ENCODE data around the gene GRIK4. TPM values are rescaled to one million over a fixed set of nuclear protein-coding genes. Genes with fewer than 3 reads are reported as not detected.

Gene GRIK4
- total RNA-seq, 1 donor from 2014 or later: 2.2 TPM

- no peak for DNase-seq (ENCODE audit: low spot score in 2 of 2, unreplicated experiment in 2 of 2)
- no peak for TF ChIP-seq CTCF (IDR thresholded peaks at IDR 0.05; ENCODE audit: unreplicated experiment)
Measured at GRCh38 chr11:120792306-120792705, 280.8 kb downstream of the GRIK4 start.

GRCh38 chr11:120793150-120793549 is 281.6 kb downstream of the GRIK4 start:
- TF ChIP-seq CTCF (IDR thresholded peaks at IDR 0.05; ENCODE audit: unreplicated experiment): no peak
- Mint-ChIP-seq H3K36me3 (no peaks in the 10 kb centered on the region), H3K27me3 (ENCODE audit: low read depth) (peaks cover 6% of the 10 kb centered on the region), H3K27ac (no peak overlapping the region), H3K4me3 (no peak overlapping the region), H3K9me3 (no peaks in the 10 kb centered on the region), H3K4me1 (no peaks in the 10 kb centered on the region)
- DNase-seq (ENCODE audit: low spot score in 2 of 2, unreplicated experiment in 2 of 2): no peak

More at GRCh38 chr11:120792306-120792705, 280.8 kb downstream of the GRIK4 start:
- Mint-ChIP-seq H3K27me3 (ENCODE audit: low read depth) (peaks cover 5% of the 10 kb centered on the region), H3K4me1 (no peaks in the 10 kb centered on the region), H3K9me3 (no peaks in the 10 kb centered on the region), H3K4me3 (no peak overlapping the region), H3K27ac (no peak overlapping the region), H3K36me3 (no peaks in the 10 kb centered on the region)

- no peak for DNase-seq (ENCODE audit: low spot score in 2 of 2, unreplicated experiment in 2 of 2)
- H3K4me1 Mint-ChIP-seq: no peaks in the 10 kb centered on the region
- no peak overlapping the region for H3K4me3 Mint-ChIP-seq
- no peaks in the 10 kb centered on the region for H3K36me3 Mint-ChIP-seq
- no peaks in the 10 kb centered on the region for H3K9me3 Mint-ChIP-seq
- H3K27me3 Mint-ChIP-seq (ENCODE audit: low read depth): peaks cover 6% of the 10 kb centered on the region
- no peak overlapping the region for H3K27ac Mint-ChIP-seq
- TF ChIP-seq CTCF (IDR thresholded peaks at IDR 0.05; ENCODE audit: unreplicated experiment): no peak
Measured at GRCh38 chr11:120793806-120794479, 282.4 kb downstream of the GRIK4 start.

- no peaks in the 10 kb centered on the region for H3K36me3 Mint-ChIP-seq
- no peak for DNase-seq (ENCODE audit: low spot score in 2 of 2, unreplicated experiment in 2 of 2)
- no peak for TF ChIP-seq CTCF (IDR thresholded peaks at IDR 0.05; ENCODE audit: unreplicated experiment)
- H3K9me3 Mint-ChIP-seq: no peaks in the 10 kb centered on the region
- no peak overlapping the region for H3K4me3 Mint-ChIP-seq
- H3K27me3 Mint-ChIP-seq (ENCODE audit: low read depth): peaks cover 6% of the 10 kb centered on the region
- no peak overlapping the region for H3K27ac Mint-ChIP-seq
- H3K4me1 Mint-ChIP-seq: no peaks in the 10 kb centered on the region
Measured at GRCh38 chr11:120794748-120795147, 283.2 kb downstream of the GRIK4 start.

- TF ChIP-seq CTCF (IDR thresholded peaks at IDR 0.05; ENCODE audit: unreplicated experiment): no peak
- Mint-ChIP-seq H3K27ac (no peak overlapping the region), H3K4me3 (no peak overlapping the region), H3K9me3 (no peaks in the 10 kb centered on the region), H3K36me3 (no peaks in the 10 kb centered on the region), H3K4me1 (no peaks in the 10 kb centered on the region), H3K27me3 (ENCODE audit: low read depth) (peaks cover 6% of the 10 kb centered on the region)
- DNase-seq (ENCODE audit: low spot score in 2 of 2, unreplicated experiment in 2 of 2): no peak
Measured at GRCh38 chr11:120795185-120795584, 283.6 kb downstream of the GRIK4 start.

All from mesothelial cell of epicardium (in vitro differentiated cells).